ENCODE measurements around the gene FLYWCH1. TPM values are rescaled to one million over a fixed set of nuclear protein-coding genes. Genes with fewer than 3 reads are reported as not detected.
A peak's percentile ranks its signal among the peaks of the same experiment; 100 is the strongest.

FLYWCH1 gene
- total and polyA plus RNA-seq, 9 of the 15 experiments (the other 6 are each of a cell fraction or from before 2014, with no cell fraction given) = 0.18 to 33.6 (median 11.3) TPM

GRCh38 chr16:2963723-2964474 lies 52.2 kb downstream of the FLYWCH1 start, which contains the start of gene KREMEN2 (continued):
- TF ChIP-seq POLR2AphosphoS5 (IDR thresholded peaks at IDR 0.05; ENCODE audit: control insufficient read depth, insufficient read depth, low read depth, low read length) (0 out of 2 replicates have a peak, but pooled peaks have one; percentile 21), MCM7 (IDR thresholded peaks at IDR 0.05) (no peak), CTCF (IDR thresholded peaks at IDR 0.05 in 2 of 3, conservative IDR thresholded peaks at IDR 0.05 in 1 of 3; ENCODE audit: insufficient read depth in 2 of 3, low read depth in 1 of 3, low read length in 3 of 3) (peak in 2 of 3 experiments; percentile 6 to 37; a peak in 3 of 6 replicates), ZNF121 (CRISPR knock-in tag; conservative IDR thresholded peaks at IDR 0.05) (no peak), L3MBTL2 (IDR thresholded peaks at IDR 0.05) (peak; percentile 82), ZNF239 (CRISPR knock-in tag; IDR thresholded peaks at IDR 0.05) (no peak)
- TF ChIP-seq, protein P1, sequence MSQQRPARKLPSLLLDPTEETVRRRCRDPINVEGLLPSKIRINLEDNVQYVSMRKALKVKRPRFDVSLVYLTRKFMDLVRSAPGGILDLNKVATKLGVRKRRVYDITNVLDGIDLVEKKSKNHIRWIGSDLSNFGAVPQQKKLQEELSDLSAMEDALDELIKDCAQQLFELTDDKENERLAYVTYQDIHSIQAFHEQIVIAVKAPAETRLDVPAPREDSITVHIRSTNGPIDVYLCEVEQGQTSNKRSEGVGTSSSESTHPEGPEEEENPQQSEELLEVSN (IDR thresholded peaks at IDR 0.05; ENCODE audit: borderline replicate concordance in 1 of 2, extremely low read depth in 1 of 2, insufficient read depth in 1 of 2, insufficient read length in 1 of 2, low read depth in 1 of 2, low read length in 1 of 2, poor library complexity in 1 of 2, severe bottlenecking in 1 of 2) = peak; percentile 47 to 61
- TF ChIP-seq, protein P2, sequence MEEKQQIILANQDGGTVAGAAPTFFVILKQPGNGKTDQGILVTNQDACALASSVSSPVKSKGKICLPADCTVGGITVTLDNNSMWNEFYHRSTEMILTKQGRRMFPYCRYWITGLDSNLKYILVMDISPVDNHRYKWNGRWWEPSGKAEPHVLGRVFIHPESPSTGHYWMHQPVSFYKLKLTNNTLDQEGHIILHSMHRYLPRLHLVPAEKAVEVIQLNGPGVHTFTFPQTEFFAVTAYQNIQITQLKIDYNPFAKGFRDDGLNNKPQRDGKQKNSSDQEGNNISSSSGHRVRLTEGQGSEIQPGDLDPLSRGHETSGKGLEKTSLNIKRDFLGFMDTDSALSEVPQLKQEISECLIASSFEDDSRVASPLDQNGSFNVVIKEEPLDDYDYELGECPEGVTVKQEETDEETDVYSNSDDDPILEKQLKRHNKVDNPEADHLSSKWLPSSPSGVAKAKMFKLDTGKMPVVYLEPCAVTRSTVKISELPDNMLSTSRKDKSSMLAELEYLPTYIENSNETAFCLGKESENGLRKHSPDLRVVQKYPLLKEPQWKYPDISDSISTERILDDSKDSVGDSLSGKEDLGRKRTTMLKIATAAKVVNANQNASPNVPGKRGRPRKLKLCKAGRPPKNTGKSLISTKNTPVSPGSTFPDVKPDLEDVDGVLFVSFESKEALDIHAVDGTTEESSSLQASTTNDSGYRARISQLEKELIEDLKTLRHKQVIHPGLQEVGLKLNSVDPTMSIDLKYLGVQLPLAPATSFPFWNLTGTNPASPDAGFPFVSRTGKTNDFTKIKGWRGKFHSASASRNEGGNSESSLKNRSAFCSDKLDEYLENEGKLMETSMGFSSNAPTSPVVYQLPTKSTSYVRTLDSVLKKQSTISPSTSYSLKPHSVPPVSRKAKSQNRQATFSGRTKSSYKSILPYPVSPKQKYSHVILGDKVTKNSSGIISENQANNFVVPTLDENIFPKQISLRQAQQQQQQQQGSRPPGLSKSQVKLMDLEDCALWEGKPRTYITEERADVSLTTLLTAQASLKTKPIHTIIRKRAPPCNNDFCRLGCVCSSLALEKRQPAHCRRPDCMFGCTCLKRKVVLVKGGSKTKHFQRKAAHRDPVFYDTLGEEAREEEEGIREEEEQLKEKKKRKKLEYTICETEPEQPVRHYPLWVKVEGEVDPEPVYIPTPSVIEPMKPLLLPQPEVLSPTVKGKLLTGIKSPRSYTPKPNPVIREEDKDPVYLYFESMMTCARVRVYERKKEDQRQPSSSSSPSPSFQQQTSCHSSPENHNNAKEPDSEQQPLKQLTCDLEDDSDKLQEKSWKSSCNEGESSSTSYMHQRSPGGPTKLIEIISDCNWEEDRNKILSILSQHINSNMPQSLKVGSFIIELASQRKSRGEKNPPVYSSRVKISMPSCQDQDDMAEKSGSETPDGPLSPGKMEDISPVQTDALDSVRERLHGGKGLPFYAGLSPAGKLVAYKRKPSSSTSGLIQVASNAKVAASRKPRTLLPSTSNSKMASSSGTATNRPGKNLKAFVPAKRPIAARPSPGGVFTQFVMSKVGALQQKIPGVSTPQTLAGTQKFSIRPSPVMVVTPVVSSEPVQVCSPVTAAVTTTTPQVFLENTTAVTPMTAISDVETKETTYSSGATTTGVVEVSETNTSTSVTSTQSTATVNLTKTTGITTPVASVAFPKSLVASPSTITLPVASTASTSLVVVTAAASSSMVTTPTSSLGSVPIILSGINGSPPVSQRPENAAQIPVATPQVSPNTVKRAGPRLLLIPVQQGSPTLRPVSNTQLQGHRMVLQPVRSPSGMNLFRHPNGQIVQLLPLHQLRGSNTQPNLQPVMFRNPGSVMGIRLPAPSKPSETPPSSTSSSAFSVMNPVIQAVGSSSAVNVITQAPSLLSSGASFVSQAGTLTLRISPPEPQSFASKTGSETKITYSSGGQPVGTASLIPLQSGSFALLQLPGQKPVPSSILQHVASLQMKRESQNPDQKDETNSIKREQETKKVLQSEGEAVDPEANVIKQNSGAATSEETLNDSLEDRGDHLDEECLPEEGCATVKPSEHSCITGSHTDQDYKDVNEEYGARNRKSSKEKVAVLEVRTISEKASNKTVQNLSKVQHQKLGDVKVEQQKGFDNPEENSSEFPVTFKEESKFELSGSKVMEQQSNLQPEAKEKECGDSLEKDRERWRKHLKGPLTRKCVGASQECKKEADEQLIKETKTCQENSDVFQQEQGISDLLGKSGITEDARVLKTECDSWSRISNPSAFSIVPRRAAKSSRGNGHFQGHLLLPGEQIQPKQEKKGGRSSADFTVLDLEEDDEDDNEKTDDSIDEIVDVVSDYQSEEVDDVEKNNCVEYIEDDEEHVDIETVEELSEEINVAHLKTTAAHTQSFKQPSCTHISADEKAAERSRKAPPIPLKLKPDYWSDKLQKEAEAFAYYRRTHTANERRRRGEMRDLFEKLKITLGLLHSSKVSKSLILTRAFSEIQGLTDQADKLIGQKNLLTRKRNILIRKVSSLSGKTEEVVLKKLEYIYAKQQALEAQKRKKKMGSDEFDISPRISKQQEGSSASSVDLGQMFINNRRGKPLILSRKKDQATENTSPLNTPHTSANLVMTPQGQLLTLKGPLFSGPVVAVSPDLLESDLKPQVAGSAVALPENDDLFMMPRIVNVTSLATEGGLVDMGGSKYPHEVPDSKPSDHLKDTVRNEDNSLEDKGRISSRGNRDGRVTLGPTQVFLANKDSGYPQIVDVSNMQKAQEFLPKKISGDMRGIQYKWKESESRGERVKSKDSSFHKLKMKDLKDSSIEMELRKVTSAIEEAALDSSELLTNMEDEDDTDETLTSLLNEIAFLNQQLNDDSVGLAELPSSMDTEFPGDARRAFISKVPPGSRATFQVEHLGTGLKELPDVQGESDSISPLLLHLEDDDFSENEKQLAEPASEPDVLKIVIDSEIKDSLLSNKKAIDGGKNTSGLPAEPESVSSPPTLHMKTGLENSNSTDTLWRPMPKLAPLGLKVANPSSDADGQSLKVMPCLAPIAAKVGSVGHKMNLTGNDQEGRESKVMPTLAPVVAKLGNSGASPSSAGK (IDR thresholded peaks at IDR 0.05) = peak; percentile 85
- TF ChIP-seq, protein P3, sequence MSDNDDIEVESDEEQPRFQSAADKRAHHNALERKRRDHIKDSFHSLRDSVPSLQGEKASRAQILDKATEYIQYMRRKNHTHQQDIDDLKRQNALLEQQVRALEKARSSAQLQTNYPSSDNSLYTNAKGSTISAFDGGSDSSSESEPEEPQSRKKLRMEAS (CRISPR knock-in tag; IDR thresholded peaks at IDR 0.05) = peak; percentile 95

Data from K562 (cell line).